Ovary (tissue), 9 donors: Measurements from ENCODE around the gene IPP. TPM values are rescaled to one million over a fixed set of nuclear protein-coding genes. Genes with fewer than 3 reads are reported as not detected.
"Not testable (repeated sequence)": the region's sequence is repeated elsewhere in the genome, so short reads cannot be mapped to it uniquely, and the experiment has no call there.

Experiments
- DNase-seq, 5 donors: peaks; one replicate each; pipeline ENCODE4 v3.0.0-alpha.2; 2019 to 2020
- H3K27ac ChIP-seq, 2 donors: fragments of 200-600 bp; one replicate each; pipeline versions ENCODE4 v1.5.1 to v1.8.0; 2019 to 2022
- H3K27me3 ChIP-seq: fragments of 200-600 bp; one replicate; pipeline ENCODE4 v1.8.0; 2022
- H3K36me3 ChIP-seq: fragments of 200-600 bp; sonication (generic); one replicate; pipeline ENCODE4 v1.5.1; 2019
- H3K4me1 ChIP-seq: one replicate; pipeline ENCODE4 v1.8.1; 2013; ENCODE audit warnings: mild to moderate bottlenecking, moderate library complexity; ENCODE audit not compliant: insufficient read depth
- H3K4me3 ChIP-seq: fragments of 200-600 bp; sonication (generic); one replicate; pipeline ENCODE4 v1.5.1; 2017
- H3K9me3 ChIP-seq, 2 donors: fragments of 200-600 bp in 1 of 2; sonication (generic) in 1 of 2; one replicate each; pipeline versions ENCODE4 v1.5.1 to v1.8.1; 2013 to 2019; ENCODE audit warnings: mild to moderate bottlenecking in 1 of 2, moderate library complexity in 1 of 2
- EP300 ChIP-seq: sonication (generic); formaldehyde crosslinking; IDR thresholded peaks from one replicate; pipeline ENCODE4 v1.6.1; 2017; ENCODE audit warnings: antibody characterized with exemption
- POLR2A ChIP-seq: fragments of 450-650 bp; IDR thresholded peaks from one replicate; pipeline ENCODE4 v1.6.1; 2017; ENCODE audit warnings: antibody characterized with exemption, mild to moderate bottlenecking, moderate library complexity
- WGBS, 3 donors: extraction: QIAGEN DNeasy Blood & Tissue Kit in 1 of 3; methylation state at CpG; one replicate each; pipeline versions ENCODE4 v1.1.5 to v1.1.7; 2013 to 2017; 5-methylcytosine and 5-hydroxymethylcytosine counted together
- intact Hi-C, 4 donors: fragments of 100-400 bp; cut with DNase I; formaldehyde crosslinking; loops; one replicate each; pipeline versions ENCODE4 v1.11.0 to v1.15.1; 2022 to 2023
- polyA plus RNA-seq, 2 donors: library from polyadenylated mRNA; stranded (reverse); fragments of 200-250 nt in 1 of 2; fragments of 350-450 nt in 1 of 2; fragmentation: Illumina TruSeq in 1 of 2; extraction: RNeasy Lipid Tissue Mini Kit (QIAGEN cat#74804) in 1 of 2; gene quantifications; one replicate each; pipeline ENCODE4 v1.2.3, GENCODE V29; 2013 to 2014
- total RNA-seq, 7 donors: library from RNA; depleted of rRNA in 2 of 7; stranded (reverse); fragments of >200 nt in 2 of 7; fragmentation: NEBNext Ultra II Directional in 3 of 7; extraction: Animal tissue kit (Norgen Biotek cat#: 25700) in 3 of 7; gene quantifications; one replicate each; pipeline versions ENCODE4 v1.1.0 to v1.2.4, GENCODE V29; 2016 to 2023
- TF ChIP-seq, protein P1 (sequence below), 3 donors: fragments of 450-650 bp in 2 of 3; fragments of 200-600 bp in 1 of 3; IDR thresholded peaks; one replicate each; pipeline versions ENCODE4 v1.5.1 to v1.8.0; 2016 to 2022; ENCODE audit warnings: antibody characterized with exemption in 3 of 3, mild to moderate bottlenecking in 1 of 3
- donor health status: DM: no; HTN: no; CAD: no; lungs with moderate emphysema.
- donor health status: DM: no; HTN: no; CAD: no.
- donor health status: Bipolar disorder and iron deficiency.
- donor health status: DM: yes; HTN: yes; CAD: no.
- donor health status: DM: no; HTN: no; CAD: no.
- donor health status: DM: yes; HTN: yes; CAD: no.

IPP gene
- total and polyA plus RNA-seq, 9 donors = 7.7 to 23.8 (median 19.1) TPM

DNA sequence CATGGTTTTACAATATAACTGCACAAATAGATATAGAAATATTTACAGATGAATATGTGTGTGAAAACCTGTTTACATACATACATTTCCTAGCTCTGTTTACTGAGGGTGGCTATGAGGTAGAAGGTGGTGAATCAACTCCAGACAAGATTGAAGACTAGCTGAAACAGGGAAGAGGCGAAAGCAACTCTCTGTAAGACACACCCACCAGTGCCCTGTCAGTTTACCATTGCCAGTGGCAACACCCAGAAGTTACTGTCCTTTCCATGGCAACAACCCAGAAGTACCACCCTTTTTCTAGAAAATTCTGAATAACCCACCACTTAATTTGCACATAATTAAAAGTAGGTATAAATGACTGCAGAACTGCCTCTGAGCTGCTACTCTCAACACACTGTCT lies 45.8 kb downstream of the IPP start:
- WGBS, 3 donors = 92 to 100% (median 95%) methylated on average over 1 of the region's 1 CpG
- no peak for TF ChIP-seq POLR2A
- no peak for TF ChIP-seq EP300
- TF ChIP-seq, protein P1, sequence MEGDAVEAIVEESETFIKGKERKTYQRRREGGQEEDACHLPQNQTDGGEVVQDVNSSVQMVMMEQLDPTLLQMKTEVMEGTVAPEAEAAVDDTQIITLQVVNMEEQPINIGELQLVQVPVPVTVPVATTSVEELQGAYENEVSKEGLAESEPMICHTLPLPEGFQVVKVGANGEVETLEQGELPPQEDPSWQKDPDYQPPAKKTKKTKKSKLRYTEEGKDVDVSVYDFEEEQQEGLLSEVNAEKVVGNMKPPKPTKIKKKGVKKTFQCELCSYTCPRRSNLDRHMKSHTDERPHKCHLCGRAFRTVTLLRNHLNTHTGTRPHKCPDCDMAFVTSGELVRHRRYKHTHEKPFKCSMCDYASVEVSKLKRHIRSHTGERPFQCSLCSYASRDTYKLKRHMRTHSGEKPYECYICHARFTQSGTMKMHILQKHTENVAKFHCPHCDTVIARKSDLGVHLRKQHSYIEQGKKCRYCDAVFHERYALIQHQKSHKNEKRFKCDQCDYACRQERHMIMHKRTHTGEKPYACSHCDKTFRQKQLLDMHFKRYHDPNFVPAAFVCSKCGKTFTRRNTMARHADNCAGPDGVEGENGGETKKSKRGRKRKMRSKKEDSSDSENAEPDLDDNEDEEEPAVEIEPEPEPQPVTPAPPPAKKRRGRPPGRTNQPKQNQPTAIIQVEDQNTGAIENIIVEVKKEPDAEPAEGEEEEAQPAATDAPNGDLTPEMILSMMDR (IDR thresholded peaks at IDR 0.05) = no peak
- intact Hi-C loops = no loop called here
- H3K9me3 ChIP-seq = no peaks in the 10 kb centered on the region
- no peaks in the 10 kb centered on the region for H3K4me1 ChIP-seq
- no peaks in the 10 kb centered on the region for H3K27me3 ChIP-seq
- H3K36me3 ChIP-seq = no peaks in the 10 kb centered on the region
- no peak overlapping the region for H3K27ac ChIP-seq
- H3K4me3 ChIP-seq = no peak overlapping the region
- DNase-seq = no peak

DNA sequence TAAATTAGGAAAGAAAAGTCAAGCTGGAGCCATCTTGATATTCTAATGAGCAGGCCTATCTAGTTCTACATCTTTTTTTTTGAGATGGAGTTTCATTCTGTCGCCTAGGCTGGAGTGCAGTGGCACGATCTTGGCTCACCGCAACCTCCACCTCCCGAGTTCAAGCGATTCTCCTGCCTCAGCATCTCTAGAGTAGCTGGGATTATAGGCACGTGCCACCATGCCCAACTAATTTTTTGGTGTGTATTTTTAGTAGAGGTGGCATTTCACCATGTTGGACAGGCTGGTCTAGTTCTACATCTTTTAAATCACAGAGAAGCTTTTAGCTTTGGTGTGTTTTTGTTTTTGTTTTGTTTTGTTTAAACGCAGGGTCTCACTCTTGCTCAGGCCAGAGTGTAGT lies 55.6 kb downstream of the IPP start:
- intact Hi-C loops = no loop called here
- 78 to 83% (median 80%) methylated on average over 7 of the region's 7 CpGs for WGBS, 3 donors
- no peaks in the 10 kb centered on the region for H3K27me3 ChIP-seq
- no peaks in the 10 kb centered on the region for H3K9me3 ChIP-seq
- H3K4me3 ChIP-seq = no peak overlapping the region
- TF ChIP-seq EP300 (no peak), POLR2A (no peak)
- TF ChIP-seq, protein P1 (IDR thresholded peaks at IDR 0.05) = no peak
- DNase-seq = no peak
- no peak overlapping the region for H3K27ac ChIP-seq
- H3K4me1 ChIP-seq = no peaks in the 10 kb centered on the region
- no peaks in the 10 kb centered on the region for H3K36me3 ChIP-seq

DNA sequence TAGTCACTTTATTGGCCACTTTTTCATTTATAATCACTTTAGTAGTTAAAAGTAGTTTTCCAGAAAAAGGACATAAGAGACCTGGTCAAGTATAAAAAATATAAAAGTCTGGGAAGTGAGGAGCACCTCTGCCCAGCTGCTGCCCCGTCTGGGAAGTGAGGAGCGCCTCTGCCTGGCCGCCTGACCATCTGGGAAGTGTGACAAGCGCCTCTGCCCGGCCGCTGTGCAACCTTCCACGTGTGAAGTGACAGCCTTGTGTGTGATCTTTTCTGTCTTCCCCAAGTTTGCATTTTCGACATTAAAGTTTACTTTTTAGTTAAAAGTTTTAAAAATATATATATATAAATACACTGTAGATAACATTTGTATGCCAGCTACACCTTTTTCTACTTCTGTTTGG lies 56.6 kb downstream of the IPP start:
- DNase-seq, H3K36me3 ChIP-seq, H3K4me3 ChIP-seq, H3K27me3 ChIP-seq, H3K9me3 ChIP-seq, intact Hi-C loops, H3K4me1 ChIP-seq, H3K27ac ChIP-seq: not testable (repeated sequence)
- WGBS, 3 donors = 70 to 75% (median 71%) methylated on average over 8 of the region's 8 CpGs

DNA sequence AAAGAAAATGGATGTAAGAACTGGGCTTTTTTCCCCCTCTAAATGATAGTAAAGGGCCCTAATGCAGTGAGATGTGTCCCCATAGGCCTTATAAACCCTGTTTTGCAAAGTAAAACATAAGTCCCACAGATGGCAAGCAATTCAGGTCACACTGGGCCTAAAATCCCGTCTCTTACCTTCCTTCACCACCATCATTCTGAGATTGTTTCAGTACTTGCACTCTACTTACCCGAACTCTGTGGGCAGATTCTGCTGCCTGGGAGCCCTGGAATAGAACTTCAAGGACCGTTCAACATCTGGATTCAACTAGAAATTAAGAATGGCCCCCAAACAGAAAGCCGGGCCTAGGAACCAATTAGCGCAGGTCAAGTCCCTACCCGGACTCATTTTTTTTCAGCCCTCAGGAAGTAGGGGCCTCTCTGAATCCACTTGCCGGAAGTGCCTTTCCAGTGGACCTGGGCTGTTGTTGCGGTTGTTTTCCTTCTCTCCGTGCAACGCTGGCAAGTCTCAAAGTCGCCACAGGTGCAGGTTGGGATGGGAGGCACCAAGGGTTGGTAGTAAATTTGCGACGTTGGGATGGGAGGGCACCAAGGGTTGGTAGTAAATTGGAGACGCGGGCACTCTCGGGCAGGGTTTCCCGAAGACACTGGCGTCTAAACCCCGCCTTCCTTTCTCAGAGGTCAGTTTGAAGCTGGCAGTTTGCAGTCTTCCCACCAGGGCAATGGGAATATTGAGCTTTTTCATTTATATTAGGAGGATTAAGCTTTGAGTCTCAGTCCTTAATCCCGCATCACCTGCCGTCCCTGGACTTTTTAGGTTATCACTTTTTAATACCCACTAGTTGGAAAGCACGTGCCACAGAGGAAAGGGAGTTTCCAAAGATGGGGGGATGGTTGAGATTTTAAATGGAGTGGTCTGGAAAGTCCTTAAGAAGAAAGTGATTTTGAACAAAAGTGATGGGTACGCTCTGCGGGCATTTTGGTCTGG lies 62.4 kb downstream of the IPP start, which contains the start of gene TMEM69:
Gene TMEM69, plus strand, starts transcription at position 428 of the 987 bp plus-strand sequence. CDS start 2,888 bp downstream, outside the sequence.
- 0 to 1% (median 1%) methylated on average over 24 of the region's 24 CpGs for WGBS, 3 donors
- no peak for TF ChIP-seq POLR2A
- TF ChIP-seq, protein P1 (IDR thresholded peaks at IDR 0.05) = peak in 1 of 3 donors; percentile 33
- intact Hi-C loops = loop anchor here in 1 of 4 donors (5.0 kb wide), 1 partner anchor 106 kb away; the partner anchor contains the start of gene NASP

More for the DNA sequence above, 62.4 kb downstream of the IPP start, which contains the start of gene TMEM69:
- H3K27me3 ChIP-seq = no peaks in the 10 kb centered on the region
- H3K4me3 ChIP-seq = peak within 1 kb of the TSS; percentile 98
- H3K36me3 ChIP-seq = no peaks in the 10 kb centered on the region
- no peaks in the 10 kb centered on the region for H3K9me3 ChIP-seq
- H3K4me1 ChIP-seq = peaks cover 3% of the 10 kb centered on the region
- H3K27ac ChIP-seq = peak within 1 kb of the TSS; percentile 92 to 96
- peak; percentile 73 to 79 (median 79) for DNase-seq
